K562 (cell line): ENCODE data around the gene KAT5. TPM values are rescaled to one million over a fixed set of nuclear protein-coding genes. Genes with fewer than 3 reads are reported as not detected.

ENCODE experiments used
- BACH1 ChIP-seq: fragments of 200-800 bp; sonication (Bioruptor generic); IDR thresholded peaks from 2 replicates; pipeline ENCODE4 v1.6.1; 2016; ENCODE audit warnings: missing genetic modification characterization, missing compliant biosample characterization
- ESRRA ChIP-seq: fragments of 450-650 bp; IDR thresholded peaks from 2 replicates; pipeline ENCODE4 v1.6.1; 2014; ENCODE audit warnings: low read depth, mild to moderate bottlenecking, moderate library complexity, borderline replicate concordance
- KAT7 ChIP-seq: sonication (generic); formaldehyde crosslinking; IDR thresholded peaks from 2 replicates; pipeline ENCODE4 v1.8.0; 2022; ENCODE audit warnings: missing genetic modification reagents, mild to moderate bottlenecking, borderline replicate concordance
- MED1 ChIP-seq: sonication (generic); formaldehyde crosslinking; IDR thresholded peaks from 2 replicates; pipeline ENCODE4 v1.8.1; 2023; ENCODE audit warnings: missing genetic modification reagents, borderline replicate concordance
- NFE2L1 ChIP-seq: fragments of 450-650 bp; IDR thresholded peaks from 2 replicates; pipeline ENCODE4 v1.6.1; 2016; ENCODE audit warnings: missing genetic modification characterization, low read depth, mild to moderate bottlenecking, missing compliant biosample characterization, moderate library complexity, borderline replicate concordance
- SRF ChIP-seq, 2 experiments: fragments of 250-450, 450-650 bp in 1 of 2; sonication (Bioruptor Pico) in 1 of 2; sonication (generic) in 1 of 2; formaldehyde crosslinking; IDR thresholded peaks; 2 replicates each; pipeline versions ENCODE4 v1.5.0 to v1.5.1; 2020 to 2022; ENCODE audit warnings: mild to moderate bottlenecking in 1 of 2, missing genetic modification reagents in 1 of 2
- SRSF7 ChIP-seq: fragments of 200-400 bp; formaldehyde crosslinking; optimal IDR thresholded peaks from 2 replicates; pipeline ENCODE3; 2017; ENCODE audit warnings: mild to moderate bottlenecking, low read depth, low read length
- ZBTB40 ChIP-seq, 2 experiments: fragments of 450-650 bp in 1 of 2; sonication (generic) in 1 of 2; formaldehyde crosslinking in 1 of 2; IDR thresholded peaks; 2 replicates each; pipeline versions ENCODE4 v1.7.1 to v1.9.0; 2016 to 2022; ENCODE audit warnings: inconsistent platforms in 1 of 2, mild to moderate bottlenecking in 1 of 2, missing genetic modification reagents in 1 of 2
- ZHX1 ChIP-seq: fragments of 150-350 bp; conservative IDR thresholded peaks from 2 replicates; pipeline ENCODE4 v1.6.1; 2014; ENCODE audit warnings: low read length
- ZNF121 ChIP-seq: sonication (generic); formaldehyde crosslinking; conservative IDR thresholded peaks from 2 replicates; pipeline ENCODE4 v1.8.0; 2022; ENCODE audit warnings: missing genetic modification reagents
- ZNF224 ChIP-seq: sonication (generic); formaldehyde crosslinking; IDR thresholded peaks from 2 replicates; pipeline ENCODE4 v1.8.0; 2022; ENCODE audit warnings: mild to moderate bottlenecking, missing genetic modification reagents
- ZNF696 ChIP-seq: fragments of 250-450 bp; sonication (Bioruptor Pico); conservative IDR thresholded peaks from 2 replicates; pipeline ENCODE4 v1.4.0; 2020; ENCODE audit warnings: mild to moderate bottlenecking, moderate library complexity
- polyA plus RNA-seq, 8 experiments: library from polyadenylated mRNA; depleted of rRNA in 4 of 8; stranded (reverse) in 5 of 8; unstranded in 3 of 8; fragments of >200 nt; fragmentation: Nextera tagmentation in 2 of 8; fragmentation: Illumina TruSeq in 1 of 8; extraction: Ambion mirVana in 2 of 8; extraction: Trizol in 1 of 8; gene quantifications; 2 replicates each; pipeline versions ENCODE4 v1.2.1 to v1.2.3, GENCODE V29; 2011 to 2014; ENCODE audit warnings: inconsistent platforms in 1 of 8, missing spikeins in 1 of 8
- total RNA-seq, 7 experiments: library from RNA; depleted of rRNA in 6 of 7; stranded (reverse); fragments of >200 nt in 6 of 7; fragmentation: Illumina TruSeq in 2 of 7; extraction: Trizol in 2 of 7; gene quantifications; 2 replicates each; pipeline versions ENCODE4 v1.2.1 to v1.2.3, GENCODE V29; 2011 to 2021; ENCODE audit warnings: low replicate concordance in 1 of 7

Gene KAT5
- total and polyA plus RNA-seq, 9 of the 15 experiments (the other 6 are each of a cell fraction or from before 2014, with no cell fraction given), result 3.6 to 76.8 (median 52.7) TPM

GRCh38 chr11:65711785-65712632 lies at the start of gene KAT5 (continued):
- TF ChIP-seq ZHX1 (no peak), NFE2L1 (tag) (no peak), ZBTB40 (IDR thresholded peaks at IDR 0.05) (peak; percentile 99), ZBTB40 (CRISPR knock-in tag; IDR thresholded peaks at IDR 0.05) (no peak), SRSF7 (no peak), ZNF224 (no peak; the same call in 1 of the 2 replicates), ZNF121 (CRISPR knock-in tag) (no peak), MED1 (CRISPR knock-in tag) (no peak), KAT7 (CRISPR knock-in tag) (peak; percentile 77; the same call in 1 of the 2 replicates), BACH1 (no peak; the same call in 1 of the 2 replicates), ZNF696 (CRISPR knock-in tag) (0 out of 2 replicates have a peak, but pooled peaks have one; percentile 6), SRF (CRISPR knock-in tag; IDR thresholded peaks at IDR 0.05) (peak; percentile 85 to 94), ESRRA (peak; percentile 73; the same call in 1 of the 2 replicates)
